K562 (cell line): ENCODE results near the gene COL25A1. TPM values are rescaled to one million over a fixed set of nuclear protein-coding genes. Genes with fewer than 3 reads are reported as not detected.

ENCODE experiments used
- ARID1B ChIP-seq: fragments of 450-650 bp; IDR thresholded peaks from 2 replicates; pipeline ENCODE4 v1.6.1; 2016; ENCODE audit warnings: antibody characterized with exemption, mild to moderate bottlenecking, inconsistent platforms
- CTBP1 ChIP-seq: fragments of 450-650 bp; IDR thresholded peaks from 2 replicates; pipeline ENCODE4 v1.6.1; 2016; ENCODE audit warnings: borderline replicate concordance
- CTCFL ChIP-seq: IDR thresholded peaks from 2 replicates; pipeline ENCODE4 v1.6.1; 2011; ENCODE audit warnings: borderline replicate concordance, low read depth, mild to moderate bottlenecking, moderate library complexity, low read length; ENCODE audit not compliant: insufficient read depth, poor library complexity, severe bottlenecking
- FOXA3 ChIP-seq, 2 experiments: fragments of 450-650 bp in 1 of 2; sonication (generic) in 1 of 2; formaldehyde crosslinking; IDR thresholded peaks in 1 of 2; conservative IDR thresholded peaks in 1 of 2; 2 replicates each; pipeline versions ENCODE4 v1.4.0 to v1.8.0; 2020 to 2022; ENCODE audit warnings: mild to moderate bottlenecking in 2 of 2, missing genetic modification reagents in 1 of 2
- GABPA ChIP-seq: fragments of 200-800 bp; sonication (Bioruptor generic); conservative IDR thresholded peaks from 2 replicates; pipeline ENCODE4 v1.6.1; 2016; ENCODE audit warnings: low read depth, missing genetic modification characterization, missing compliant biosample characterization
- GTF2E2 ChIP-seq: fragments of 200-800 bp; sonication (Bioruptor generic); IDR thresholded peaks from 2 replicates; pipeline ENCODE4 v1.6.1; 2016; ENCODE audit warnings: missing genetic modification characterization, missing compliant biosample characterization
- HBP1 ChIP-seq: fragments of 450-650 bp; formaldehyde crosslinking; IDR thresholded peaks from 2 replicates; pipeline ENCODE4 v1.4.0; 2022; ENCODE audit warnings: missing genetic modification characterization
- HCFC1 ChIP-seq: IDR thresholded peaks from 2 replicates; pipeline ENCODE4 v1.6.1; 2012; ENCODE audit warnings: low read depth, low read length, improper control_type of control experiment
- HDGF ChIP-seq: fragments of 450-650 bp; IDR thresholded peaks from 2 replicates; pipeline ENCODE4 v1.6.1; 2016
- JUND ChIP-seq, 2 experiments: IDR thresholded peaks; 2 replicates in 1 of 2; 3 replicates in 1 of 2; pipeline ENCODE4 v1.6.1; 2011; ENCODE audit warnings: borderline replicate concordance in 2 of 2, low read depth in 2 of 2, low read length in 2 of 2, improper control_type of control experiment in 1 of 2, missing biosample characterization in 1 of 2, missing genetic modification characterization in 1 of 2, missing genetic modification reagents in 1 of 2
- KDM2B ChIP-seq: fragments of 250-450 bp; sonication (Bioruptor Pico); IDR thresholded peaks from 2 replicates; pipeline ENCODE4 v1.8.0; 2021; ENCODE audit warnings: mild to moderate bottlenecking, moderate library complexity
- LEF1 ChIP-seq: fragments of 450-650 bp; IDR thresholded peaks from 2 replicates; pipeline ENCODE4 v1.6.1; 2016; ENCODE audit warnings: mild to moderate bottlenecking
- POLR2H ChIP-seq: IDR thresholded peaks from 2 replicates; pipeline ENCODE4 v1.6.1; 2016; ENCODE audit warnings: missing genetic modification characterization, low read depth, mild to moderate bottlenecking, control low read depth, missing compliant biosample characterization, moderate library complexity
- SIX5 ChIP-seq, 2 experiments: IDR thresholded peaks; 2 replicates each; pipeline ENCODE4 v1.6.1; 2011; ENCODE audit warnings: low read length in 2 of 2, borderline replicate concordance in 1 of 2, low read depth in 1 of 2, mild to moderate bottlenecking in 1 of 2, moderate library complexity in 1 of 2; ENCODE audit not compliant: insufficient read depth in 1 of 2
- STAT5A ChIP-seq: IDR thresholded peaks from 2 replicates; pipeline ENCODE4 v1.6.1; 2012; ENCODE audit warnings: low read length, inconsistent platforms, borderline replicate concordance
- TEAD2 ChIP-seq: fragments of 450-650 bp; IDR thresholded peaks from 2 replicates; pipeline ENCODE4 v1.6.1; 2016; ENCODE audit warnings: missing genetic modification characterization, control low read depth, missing compliant biosample characterization
- TEAD4 ChIP-seq, 2 experiments: sonication (generic) in 1 of 2; formaldehyde crosslinking in 1 of 2; IDR thresholded peaks; 2 replicates each; pipeline versions ENCODE4 v1.6.1 to v1.8.0; 2012 to 2022; ENCODE audit warnings: borderline replicate concordance in 1 of 2, inconsistent platforms in 1 of 2, low read length in 1 of 2, mild to moderate bottlenecking in 1 of 2, missing genetic modification reagents in 1 of 2
- ZNF121 ChIP-seq: sonication (generic); formaldehyde crosslinking; conservative IDR thresholded peaks from 2 replicates; pipeline ENCODE4 v1.8.0; 2022; ENCODE audit warnings: missing genetic modification reagents
- ZNF212 ChIP-seq: fragments of 450-650 bp; formaldehyde crosslinking; IDR thresholded peaks from 2 replicates; pipeline ENCODE4 v1.4.0; 2020; ENCODE audit warnings: mild to moderate bottlenecking
- ZNF217 ChIP-seq: sonication (generic); formaldehyde crosslinking; IDR thresholded peaks from 2 replicates; pipeline ENCODE4 v1.8.0; 2022; ENCODE audit warnings: mild to moderate bottlenecking, missing genetic modification reagents
- ZNF347 ChIP-seq: fragments of 450-650 bp; formaldehyde crosslinking; IDR thresholded peaks from 2 replicates; pipeline ENCODE4 v1.4.0; 2020; ENCODE audit warnings: low read depth, mild to moderate bottlenecking, moderate library complexity
- polyA plus RNA-seq, 8 experiments: library from polyadenylated mRNA; depleted of rRNA in 4 of 8; stranded (reverse) in 5 of 8; unstranded in 3 of 8; fragments of >200 nt; fragmentation: Nextera tagmentation in 2 of 8; fragmentation: Illumina TruSeq in 1 of 8; extraction: Ambion mirVana in 2 of 8; extraction: Trizol in 1 of 8; gene quantifications; 2 replicates each; pipeline versions ENCODE4 v1.2.1 to v1.2.3, GENCODE V29; 2011 to 2014; ENCODE audit warnings: inconsistent platforms in 1 of 8, missing spikeins in 1 of 8
- total RNA-seq, 7 experiments: library from RNA; depleted of rRNA in 6 of 7; stranded (reverse); fragments of >200 nt in 6 of 7; fragmentation: Illumina TruSeq in 2 of 7; extraction: Trizol in 2 of 7; gene quantifications; 2 replicates each; pipeline versions ENCODE4 v1.2.1 to v1.2.3, GENCODE V29; 2011 to 2021; ENCODE audit warnings: low replicate concordance in 1 of 7
- TF ChIP-seq, protein P1 (sequence below): fragments of 250-450 bp; sonication (Bioruptor Pico); IDR thresholded peaks from 2 replicates; pipeline ENCODE4 v1.5.0; 2021; ENCODE audit warnings: mild to moderate bottlenecking, borderline replicate concordance

Gene COL25A1
- total and polyA plus RNA-seq, 9 of the 15 experiments (the other 6 are each of a cell fraction or from before 2014, with no cell fraction given) = 0.03 to 0.62 (median 0.27) TPM

DNA sequence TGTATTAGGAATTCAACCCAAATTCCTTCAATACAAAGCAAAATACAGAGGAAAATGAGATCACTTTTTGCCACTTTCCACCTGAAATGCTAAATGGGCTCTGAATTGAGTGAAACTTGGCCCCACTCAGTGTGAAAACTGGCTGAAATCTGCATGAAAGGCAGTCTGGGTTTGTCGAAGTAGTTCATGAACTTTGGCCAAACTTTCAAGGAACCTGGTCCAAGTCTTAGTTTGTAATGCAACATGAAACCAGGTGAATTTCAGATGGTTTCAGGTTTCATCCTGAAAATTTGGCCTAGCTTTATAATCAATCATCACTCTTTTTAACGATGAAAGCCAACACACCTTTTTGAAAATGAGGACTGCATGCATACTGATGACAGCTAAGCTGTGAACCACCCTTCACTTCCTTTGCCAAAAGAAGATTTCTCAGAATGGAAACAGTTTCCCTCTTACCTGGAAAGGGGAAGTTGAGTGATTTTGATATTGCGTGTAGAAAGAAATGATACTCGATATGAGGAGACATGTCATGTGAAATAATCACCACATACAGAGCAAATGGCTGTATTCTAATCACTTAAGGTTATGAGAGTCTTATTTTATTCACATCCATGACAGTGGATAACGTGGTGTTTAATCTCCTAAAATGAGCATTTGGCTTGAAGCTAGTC is 329.7 kb downstream of the COL25A1 start (continued):
- TF ChIP-seq TEAD2 (tag) (no peak), HDGF (no peak), HCFC1 (no peak), ZNF121 (CRISPR knock-in tag) (no peak), HBP1 (CRISPR knock-in tag) (no peak), FOXA3 (CRISPR knock-in tag; conservative IDR thresholded peaks at IDR 0.05 in 1 of 2, IDR thresholded peaks at IDR 0.05 in 1 of 2) (no peak), STAT5A (peak; percentile 46), GABPA (tag) (no peak), KDM2B (CRISPR knock-in tag) (no peak), TEAD4 (IDR thresholded peaks at IDR 0.05; ENCODE audit: low read length) (peak; percentile 3; the same call in 1 of the 2 replicates), TEAD4 (CRISPR knock-in tag; IDR thresholded peaks at IDR 0.05; ENCODE audit: borderline replicate concordance) (no peak), JUND (IDR thresholded peaks at IDR 0.05; ENCODE audit: borderline replicate concordance, low read depth, low read length) (no peak), JUND (tag; IDR thresholded peaks at IDR 0.05; ENCODE audit: borderline replicate concordance, low read depth, low read length) (peak; percentile 52; the same call in 1 of the 3 replicates), ZNF217 (CRISPR knock-in tag) (no peak), ZNF347 (no peak), CTBP1 (peak; percentile 71; the same call in 1 of the 2 replicates), SIX5 (IDR thresholded peaks at IDR 0.05; ENCODE audit: borderline replicate concordance in 1 of 2, insufficient read depth in 1 of 2, low read depth in 1 of 2, low read length in 2 of 2) (no peak), ZNF212 (no peak), CTCFL (no peak), ARID1B (peak; percentile 57), POLR2H (tag) (no peak), GTF2E2 (no peak), LEF1 (no peak; the same call in 1 of the 2 replicates)
- TF ChIP-seq, protein P1, sequence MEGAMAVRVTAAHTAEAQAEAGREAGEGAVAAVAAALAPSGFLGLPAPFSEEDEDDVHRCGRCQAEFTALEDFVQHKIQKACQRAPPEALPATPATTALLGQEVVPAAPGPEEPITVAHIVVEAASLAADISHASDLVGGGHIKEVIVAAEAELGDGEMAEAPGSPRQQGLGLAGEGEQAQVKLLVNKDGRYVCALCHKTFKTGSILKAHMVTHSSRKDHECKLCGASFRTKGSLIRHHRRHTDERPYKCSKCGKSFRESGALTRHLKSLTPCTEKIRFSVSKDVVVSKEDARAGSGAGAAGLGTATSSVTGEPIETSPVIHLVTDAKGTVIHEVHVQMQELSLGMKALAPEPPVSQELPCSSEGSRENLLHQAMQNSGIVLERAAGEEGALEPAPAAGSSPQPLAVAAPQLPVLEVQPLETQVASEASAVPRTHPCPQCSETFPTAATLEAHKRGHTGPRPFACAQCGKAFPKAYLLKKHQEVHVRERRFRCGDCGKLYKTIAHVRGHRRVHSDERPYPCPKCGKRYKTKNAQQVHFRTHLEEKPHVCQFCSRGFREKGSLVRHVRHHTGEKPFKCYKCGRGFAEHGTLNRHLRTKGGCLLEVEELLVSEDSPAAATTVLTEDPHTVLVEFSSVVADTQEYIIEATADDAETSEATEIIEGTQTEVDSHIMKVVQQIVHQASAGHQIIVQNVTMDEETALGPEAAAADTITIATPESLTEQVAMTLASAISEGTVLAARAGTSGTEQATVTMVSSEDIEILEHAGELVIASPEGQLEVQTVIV (CRISPR knock-in tag) = no peak
